Measurements from ENCODE around the gene RBMS3.

DNA sequence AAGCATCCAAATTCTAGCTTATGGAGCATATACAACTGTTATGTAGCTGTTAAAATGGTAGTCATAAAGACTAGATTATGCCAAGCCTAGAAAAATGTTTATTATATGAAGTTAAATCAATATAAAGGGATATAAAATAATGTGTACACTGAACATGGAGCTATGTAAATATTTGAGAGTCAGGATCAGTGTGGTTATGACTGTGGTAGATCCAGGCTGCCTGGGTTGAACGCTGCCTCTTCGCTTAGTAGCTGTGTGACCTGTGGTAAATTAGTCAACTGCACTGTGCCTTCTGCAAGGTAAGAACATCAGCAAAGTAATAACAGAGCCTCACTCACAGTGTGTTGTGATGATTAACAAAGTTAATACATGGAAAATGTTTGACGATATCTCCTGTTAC, 212.2 kb downstream of the RBMS3 start:
- TF ChIP-seq POLR2A (IDR thresholded peaks at IDR 0.05): no peak
- TF ChIP-seq, protein P1, sequence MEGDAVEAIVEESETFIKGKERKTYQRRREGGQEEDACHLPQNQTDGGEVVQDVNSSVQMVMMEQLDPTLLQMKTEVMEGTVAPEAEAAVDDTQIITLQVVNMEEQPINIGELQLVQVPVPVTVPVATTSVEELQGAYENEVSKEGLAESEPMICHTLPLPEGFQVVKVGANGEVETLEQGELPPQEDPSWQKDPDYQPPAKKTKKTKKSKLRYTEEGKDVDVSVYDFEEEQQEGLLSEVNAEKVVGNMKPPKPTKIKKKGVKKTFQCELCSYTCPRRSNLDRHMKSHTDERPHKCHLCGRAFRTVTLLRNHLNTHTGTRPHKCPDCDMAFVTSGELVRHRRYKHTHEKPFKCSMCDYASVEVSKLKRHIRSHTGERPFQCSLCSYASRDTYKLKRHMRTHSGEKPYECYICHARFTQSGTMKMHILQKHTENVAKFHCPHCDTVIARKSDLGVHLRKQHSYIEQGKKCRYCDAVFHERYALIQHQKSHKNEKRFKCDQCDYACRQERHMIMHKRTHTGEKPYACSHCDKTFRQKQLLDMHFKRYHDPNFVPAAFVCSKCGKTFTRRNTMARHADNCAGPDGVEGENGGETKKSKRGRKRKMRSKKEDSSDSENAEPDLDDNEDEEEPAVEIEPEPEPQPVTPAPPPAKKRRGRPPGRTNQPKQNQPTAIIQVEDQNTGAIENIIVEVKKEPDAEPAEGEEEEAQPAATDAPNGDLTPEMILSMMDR (IDR thresholded peaks at IDR 0.05): no peak
